ENCODE data around the gene ARL14.

DNA sequence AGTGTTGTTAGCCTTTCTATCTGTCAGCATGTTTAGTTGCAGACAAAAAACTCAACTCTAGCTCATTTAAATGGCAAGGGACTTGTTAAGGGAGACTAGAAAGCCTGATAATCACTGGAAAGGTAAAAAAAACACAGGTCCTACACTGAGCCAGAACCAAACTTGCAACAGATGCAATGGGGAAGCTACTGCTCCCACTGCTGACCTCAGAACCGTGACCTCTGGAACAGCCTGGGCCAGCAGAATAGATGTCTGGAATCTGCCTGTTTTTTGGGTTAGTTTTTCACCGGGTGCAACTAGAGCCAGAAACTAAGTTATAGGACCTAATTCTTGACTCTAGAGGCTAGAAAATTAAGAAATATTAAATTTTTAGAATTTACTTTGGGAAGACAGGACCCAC is 32.5 kb upstream of the ARL14 start:
- TF ChIP-seq, protein P1, sequence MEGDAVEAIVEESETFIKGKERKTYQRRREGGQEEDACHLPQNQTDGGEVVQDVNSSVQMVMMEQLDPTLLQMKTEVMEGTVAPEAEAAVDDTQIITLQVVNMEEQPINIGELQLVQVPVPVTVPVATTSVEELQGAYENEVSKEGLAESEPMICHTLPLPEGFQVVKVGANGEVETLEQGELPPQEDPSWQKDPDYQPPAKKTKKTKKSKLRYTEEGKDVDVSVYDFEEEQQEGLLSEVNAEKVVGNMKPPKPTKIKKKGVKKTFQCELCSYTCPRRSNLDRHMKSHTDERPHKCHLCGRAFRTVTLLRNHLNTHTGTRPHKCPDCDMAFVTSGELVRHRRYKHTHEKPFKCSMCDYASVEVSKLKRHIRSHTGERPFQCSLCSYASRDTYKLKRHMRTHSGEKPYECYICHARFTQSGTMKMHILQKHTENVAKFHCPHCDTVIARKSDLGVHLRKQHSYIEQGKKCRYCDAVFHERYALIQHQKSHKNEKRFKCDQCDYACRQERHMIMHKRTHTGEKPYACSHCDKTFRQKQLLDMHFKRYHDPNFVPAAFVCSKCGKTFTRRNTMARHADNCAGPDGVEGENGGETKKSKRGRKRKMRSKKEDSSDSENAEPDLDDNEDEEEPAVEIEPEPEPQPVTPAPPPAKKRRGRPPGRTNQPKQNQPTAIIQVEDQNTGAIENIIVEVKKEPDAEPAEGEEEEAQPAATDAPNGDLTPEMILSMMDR (conservative IDR thresholded peaks at IDR 0.05; ENCODE audit: low read length): no peak
- no peak for TF ChIP-seq EZH2phosphoT487 (IDR thresholded peaks at IDR 0.05; ENCODE audit: borderline replicate concordance, low read depth, low read length)
